ENCODE results near the gene ANKRD37.

GRCh38 chr4:185374573-185374972 lies 22.1 kb upstream of the ANKRD37 start:
- no peak for TF ChIP-seq POLR2A (IDR thresholded peaks at IDR 0.05; ENCODE audit: low read depth, low read length)
- TF ChIP-seq POLR2AphosphoS5 (IDR thresholded peaks at IDR 0.05; ENCODE audit: low read depth, low read length): no peak
